Measurements from ENCODE around the gene USP54. TPM values are rescaled to one million over a fixed set of nuclear protein-coding genes. Genes with fewer than 3 reads are reported as not detected.

USP54 gene
- total RNA-seq, 3 donors from 2014 or later = 97.0 to 149 (median 109) TPM

DNA sequence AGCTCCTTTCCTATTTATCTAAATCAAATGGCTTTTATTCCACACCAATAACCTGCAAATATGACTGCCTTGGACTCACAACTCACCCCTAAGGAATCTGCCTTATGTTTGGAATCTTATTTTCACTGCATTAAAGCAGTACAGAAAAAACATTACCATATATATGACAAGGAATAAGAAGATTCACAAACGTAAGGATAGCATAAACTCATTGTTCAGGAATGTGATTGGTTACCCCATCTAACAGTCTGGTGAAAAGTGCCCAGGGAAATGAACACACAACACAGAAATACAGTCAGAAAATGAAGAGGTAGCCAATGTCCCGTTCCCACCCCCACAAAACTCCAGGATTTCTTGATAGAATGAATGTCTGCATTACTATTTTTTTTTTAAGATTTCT, 97.4 kb downstream of the USP54 start:
- Histone ChIP-seq H3K4me3 (no peak overlapping the region), H3K36me3 (ENCODE audit: low read depth) (no peaks in the 10 kb centered on the region), H3K9me3 (no peaks in the 10 kb centered on the region), H3K4me1 (ENCODE audit: low read depth) (peaks cover 32% of the 10 kb centered on the region)
- intact Hi-C loops (cut with DNase I, micrococcal nuclease) = no loop called here
- TF ChIP-seq, protein P1, sequence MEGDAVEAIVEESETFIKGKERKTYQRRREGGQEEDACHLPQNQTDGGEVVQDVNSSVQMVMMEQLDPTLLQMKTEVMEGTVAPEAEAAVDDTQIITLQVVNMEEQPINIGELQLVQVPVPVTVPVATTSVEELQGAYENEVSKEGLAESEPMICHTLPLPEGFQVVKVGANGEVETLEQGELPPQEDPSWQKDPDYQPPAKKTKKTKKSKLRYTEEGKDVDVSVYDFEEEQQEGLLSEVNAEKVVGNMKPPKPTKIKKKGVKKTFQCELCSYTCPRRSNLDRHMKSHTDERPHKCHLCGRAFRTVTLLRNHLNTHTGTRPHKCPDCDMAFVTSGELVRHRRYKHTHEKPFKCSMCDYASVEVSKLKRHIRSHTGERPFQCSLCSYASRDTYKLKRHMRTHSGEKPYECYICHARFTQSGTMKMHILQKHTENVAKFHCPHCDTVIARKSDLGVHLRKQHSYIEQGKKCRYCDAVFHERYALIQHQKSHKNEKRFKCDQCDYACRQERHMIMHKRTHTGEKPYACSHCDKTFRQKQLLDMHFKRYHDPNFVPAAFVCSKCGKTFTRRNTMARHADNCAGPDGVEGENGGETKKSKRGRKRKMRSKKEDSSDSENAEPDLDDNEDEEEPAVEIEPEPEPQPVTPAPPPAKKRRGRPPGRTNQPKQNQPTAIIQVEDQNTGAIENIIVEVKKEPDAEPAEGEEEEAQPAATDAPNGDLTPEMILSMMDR (IDR thresholded peaks at IDR 0.05) = no peak
- ATAC-seq = no peak
- no peak for DNase-seq

DNA sequence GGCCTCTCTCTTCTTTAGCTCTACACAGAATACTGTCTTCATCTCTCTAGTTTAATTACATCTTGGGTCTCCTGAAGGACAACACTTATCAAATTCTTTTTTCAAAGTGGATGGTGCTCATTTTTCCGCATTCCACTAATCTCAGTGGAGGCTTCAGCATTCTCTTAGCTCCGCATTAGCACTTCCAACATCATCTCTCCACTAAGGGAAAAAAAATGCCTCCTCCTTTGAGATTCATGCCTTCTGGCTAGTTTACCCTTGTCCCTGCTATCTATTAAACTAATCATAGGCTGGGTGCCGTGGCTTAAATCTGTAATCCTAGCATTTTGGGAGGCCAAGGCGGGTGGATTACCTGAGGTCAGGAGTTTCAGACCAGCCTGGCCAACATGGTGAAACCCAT, 104.5 kb downstream of the USP54 start:
- Histone ChIP-seq H3K4me1 (ENCODE audit: low read depth) (peaks cover 3% of the 10 kb centered on the region), H3K36me3 (ENCODE audit: low read depth) (no peaks in the 10 kb centered on the region), H3K4me3 (no peak overlapping the region), H3K9me3 (no peaks in the 10 kb centered on the region)
- no peak for ATAC-seq
- intact Hi-C loops (cut with DNase I, micrococcal nuclease) = no loop called here
- no peak for DNase-seq
- TF ChIP-seq, protein P1 (IDR thresholded peaks at IDR 0.05) = no peak

GRCh38 chr10:73485320-73485719, 105.8 kb downstream of the USP54 start:
- Histone ChIP-seq H3K4me1 (ENCODE audit: low read depth) (no peaks in the 10 kb centered on the region), H3K9me3 (no peaks in the 10 kb centered on the region), H3K4me3 (no peak overlapping the region), H3K36me3 (ENCODE audit: low read depth) (no peaks in the 10 kb centered on the region)
- no peak for DNase-seq
- TF ChIP-seq, protein P1 (IDR thresholded peaks at IDR 0.05) = no peak
- intact Hi-C loops (cut with DNase I, micrococcal nuclease) = no loop called here
- ATAC-seq = no peak

DNA sequence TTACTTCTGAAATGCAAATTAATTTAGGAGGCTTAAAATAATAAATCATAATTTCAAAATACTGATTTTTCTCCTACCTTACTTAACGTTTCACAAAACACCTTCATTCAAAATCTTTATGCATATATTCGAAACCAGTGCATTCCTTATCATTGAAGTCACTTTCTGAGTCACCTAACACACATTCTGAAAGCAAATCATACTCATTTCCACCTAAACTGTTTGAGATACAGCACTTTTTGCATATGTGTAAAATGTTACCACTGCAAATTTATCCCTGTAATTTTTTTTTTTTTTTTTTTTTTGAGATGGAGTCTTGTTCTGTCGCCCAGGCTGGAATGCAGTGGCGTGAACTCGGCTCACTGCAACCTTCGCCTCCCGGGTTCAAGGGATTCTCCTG, 111.0 kb downstream of the USP54 start:
- intact Hi-C loops (cut with DNase I, micrococcal nuclease) = no loop called here
- TF ChIP-seq, protein P1 (IDR thresholded peaks at IDR 0.05) = no peak
- DNase-seq = no peak
- Histone ChIP-seq H3K9me3 (no peaks in the 10 kb centered on the region), H3K4me1 (ENCODE audit: low read depth) (no peaks in the 10 kb centered on the region), H3K4me3 (no peak overlapping the region), H3K36me3 (ENCODE audit: low read depth) (no peaks in the 10 kb centered on the region)
- ATAC-seq = no peak

- no peak for DNase-seq
- Histone ChIP-seq H3K36me3 (ENCODE audit: low read depth) (no peaks in the 10 kb centered on the region), H3K4me3 (no peak overlapping the region), H3K4me1 (ENCODE audit: low read depth) (no peaks in the 10 kb centered on the region), H3K9me3 (no peaks in the 10 kb centered on the region)
- TF ChIP-seq, protein P1 (IDR thresholded peaks at IDR 0.05) = no peak
- ATAC-seq = no peak
- intact Hi-C loops (cut with DNase I, micrococcal nuclease) = no loop called here
These were observed 112.5 kb downstream of the USP54 start for GRCh38 chr10:73478636-73479035.

DNA sequence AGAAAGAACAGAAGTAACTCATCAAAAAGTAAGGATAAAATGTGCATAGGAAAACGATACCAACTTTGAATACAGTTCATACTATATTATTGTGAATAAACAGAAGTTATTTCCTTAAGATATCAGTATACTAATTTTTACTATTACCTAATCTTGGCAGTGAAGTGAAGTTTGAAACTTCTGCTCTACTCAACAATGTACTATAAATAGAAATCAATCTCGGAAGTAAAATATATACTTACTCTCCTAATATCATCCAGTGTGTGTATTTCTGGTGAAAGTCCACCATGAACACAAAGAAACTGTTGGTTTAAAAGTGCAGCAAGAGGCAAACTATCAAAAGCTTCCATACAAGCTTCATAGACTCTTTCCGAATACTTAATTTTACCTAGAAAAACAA, 119.9 kb downstream of the USP54 start:
- ATAC-seq (no peak), DNase-seq (no peak)
- Histone ChIP-seq H3K4me1 (ENCODE audit: low read depth) (no peaks in the 10 kb centered on the region), H3K36me3 (ENCODE audit: low read depth) (no peaks in the 10 kb centered on the region), H3K4me3 (no peak overlapping the region), H3K9me3 (no peaks in the 10 kb centered on the region)
- intact Hi-C loops (cut with DNase I, micrococcal nuclease) = no loop called here
- TF ChIP-seq, protein P1 (IDR thresholded peaks at IDR 0.05) = no peak
